ENCODE data around the gene TMEM245. TPM values are rescaled to one million over a fixed set of nuclear protein-coding genes. Genes with fewer than 3 reads are reported as not detected.

The TMEM245 gene
- total and polyA plus RNA-seq, 9 donors, result 28.1 to 102 (median 77.4) TPM

- peak overlapping the region in 1 of 2 donors; percentile 21 for H3K27ac ChIP-seq
- H3K36me3 ChIP-seq, result no peaks in the 10 kb centered on the region
- peak; percentile 31 to 52 (median 50) for DNase-seq
- peaks cover 17% of the 10 kb centered on the region for H3K4me1 ChIP-seq (ENCODE audit: insufficient read depth)
- TF ChIP-seq EP300 (IDR thresholded peaks at IDR 0.05) (no peak), CTCF (IDR thresholded peaks at IDR 0.05) (no peak), POLR2A (IDR thresholded peaks at IDR 0.05) (no peak)
- WGBS, 3 donors, result 45 to 51% (median 50%) methylated on average over 2 of the region's 2 CpGs
- H3K9me3 ChIP-seq, result no peaks in the 10 kb centered on the region
- H3K4me3 ChIP-seq, result no peak overlapping the region
- no peaks in the 10 kb centered on the region for H3K27me3 ChIP-seq
- intact Hi-C loops (cut with DNase I), result no loop called here
These were observed 125.1 kb downstream of the TMEM245 start for GRCh38 chr9:108994695-108995094.

GRCh38 chr9:108991479-108991878, 128.3 kb downstream of the TMEM245 start:
- TF ChIP-seq EP300 (IDR thresholded peaks at IDR 0.05), result no peak
- TF ChIP-seq CTCF (IDR thresholded peaks at IDR 0.05), result no peak
- TF ChIP-seq POLR2A (IDR thresholded peaks at IDR 0.05), result no peak
- H3K27me3 ChIP-seq, result no peaks in the 10 kb centered on the region
- H3K4me1 ChIP-seq (ENCODE audit: insufficient read depth), result peaks cover 15% of the 10 kb centered on the region
- H3K27ac ChIP-seq, result peak overlapping the region in 1 of 2 donors; percentile 13
- no peaks in the 10 kb centered on the region for H3K9me3 ChIP-seq
- 12 to 29% (median 13%) methylated on average over 5 of the region's 5 CpGs for WGBS, 3 donors
- DNase-seq, result no peak
- no peaks in the 10 kb centered on the region for H3K36me3 ChIP-seq
- intact Hi-C loops (cut with DNase I), result no loop called here
- no peak overlapping the region for H3K4me3 ChIP-seq

- intact Hi-C loops (cut with DNase I), result no loop called here
- no peak overlapping the region for H3K4me3 ChIP-seq
- H3K9me3 ChIP-seq, result no peaks in the 10 kb centered on the region
- H3K4me1 ChIP-seq (ENCODE audit: insufficient read depth), result no peaks in the 10 kb centered on the region
- DNase-seq, result no peak
- no peak for TF ChIP-seq CTCF (IDR thresholded peaks at IDR 0.05)
- no peak for TF ChIP-seq POLR2A (IDR thresholded peaks at IDR 0.05)
- TF ChIP-seq EP300 (IDR thresholded peaks at IDR 0.05), result no peak
- no peak overlapping the region for H3K27ac ChIP-seq
- no peaks in the 10 kb centered on the region for H3K27me3 ChIP-seq
- H3K36me3 ChIP-seq, result no peaks in the 10 kb centered on the region
These were observed 135.9 kb downstream of the TMEM245 start for GRCh38 chr9:108983885-108984284.

- no peak for TF ChIP-seq EP300 (IDR thresholded peaks at IDR 0.05)
- no peak for TF ChIP-seq POLR2A (IDR thresholded peaks at IDR 0.05)
- TF ChIP-seq CTCF (IDR thresholded peaks at IDR 0.05), result no peak
- no peaks in the 10 kb centered on the region for H3K4me1 ChIP-seq (ENCODE audit: insufficient read depth)
- H3K9me3 ChIP-seq, result no peaks in the 10 kb centered on the region
- no peak overlapping the region for H3K4me3 ChIP-seq
- H3K27ac ChIP-seq, result no peak overlapping the region
- no peaks in the 10 kb centered on the region for H3K36me3 ChIP-seq
- 88 to 98% (median 94%) methylated on average over 2 of the region's 2 CpGs for WGBS, 3 donors
- no peaks in the 10 kb centered on the region for H3K27me3 ChIP-seq
- intact Hi-C loops (cut with DNase I), result no loop called here
- DNase-seq, result no peak
These were observed 138.9 kb downstream of the TMEM245 start for GRCh38 chr9:108980893-108981292.

- H3K9me3 ChIP-seq, result no peaks in the 10 kb centered on the region
- H3K36me3 ChIP-seq, result no peaks in the 10 kb centered on the region
- intact Hi-C loops (cut with DNase I), result no loop called here
- no peak for DNase-seq
- H3K4me1 ChIP-seq (ENCODE audit: insufficient read depth), result peaks cover 5% of the 10 kb centered on the region
- 14 to 35% (median 30%) methylated on average over 1 of the region's 1 CpG for WGBS, 3 donors
- no peak overlapping the region for H3K4me3 ChIP-seq
- no peaks in the 10 kb centered on the region for H3K27me3 ChIP-seq
- no peak overlapping the region for H3K27ac ChIP-seq
- no peak for TF ChIP-seq POLR2A (IDR thresholded peaks at IDR 0.05)
- no peak for TF ChIP-seq CTCF (IDR thresholded peaks at IDR 0.05)
- TF ChIP-seq EP300 (IDR thresholded peaks at IDR 0.05), result no peak
These were observed 141.5 kb downstream of the TMEM245 start for GRCh38 chr9:108978205-108978604.
